Rectal smooth muscle tissue (tissue), 1 donor: ENCODE results near the gene KRTAP10-3.
"Not testable (repeated sequence)": the region's sequence is repeated elsewhere in the genome, so short reads cannot be mapped to it uniquely, and the experiment has no call there.

Experiments
- H3K27ac ChIP-seq: one replicate; pipeline ENCODE4 v1.7.0; 2013; ENCODE audit warnings: low read depth, low read length, inconsistent platforms
- H3K27me3 ChIP-seq: one replicate; pipeline ENCODE4 v1.7.0; 2013; ENCODE audit warnings: low read length; ENCODE audit not compliant: control insufficient read depth, insufficient read depth
- H3K36me3 ChIP-seq: one replicate; pipeline ENCODE4 v1.7.0; 2013; ENCODE audit warnings: low read length; ENCODE audit not compliant: control insufficient read depth, insufficient read depth
- H3K4me1 ChIP-seq: one replicate; pipeline ENCODE4 v1.7.0; 2013; ENCODE audit warnings: low read length; ENCODE audit not compliant: control insufficient read depth, insufficient read depth
- H3K4me3 ChIP-seq: one replicate; pipeline ENCODE4 v1.7.0; 2013; ENCODE audit warnings: low read length
- H3K9ac ChIP-seq: one replicate; pipeline ENCODE4 v1.7.0; 2013; ENCODE audit warnings: low read length

Gene KRTAP10-3

DNA sequence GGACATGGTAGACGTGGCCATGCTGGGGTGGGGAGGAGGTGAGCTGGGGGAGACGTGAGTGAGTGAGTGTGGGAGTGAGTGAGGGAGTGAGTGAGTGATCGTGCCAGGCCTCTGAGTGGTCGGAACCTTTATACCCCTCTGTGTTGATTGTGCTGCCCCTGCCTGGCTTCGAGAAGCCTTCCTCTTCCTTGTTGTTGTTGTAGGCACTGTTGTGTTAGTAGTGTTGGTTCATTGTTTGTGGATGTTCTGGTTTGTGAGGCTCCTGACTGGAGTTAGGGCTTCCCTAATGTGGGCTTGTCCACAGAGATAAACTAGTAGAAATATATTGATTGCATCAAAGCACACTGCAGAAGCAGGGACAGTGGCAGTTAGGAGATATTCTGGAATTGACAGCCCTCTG, at the start of gene KRTAP10-3:
Gene KRTAP10-3, minus strand, starts transcription at position 101 of the 400 bp plus-strand sequence. Its CDS starts 80 bp downstream, at position 21.
- Histone ChIP-seq H3K27ac (no peak within 1 kb of the TSS), H3K9ac (no peak within 1 kb of the TSS), H3K27me3 (peaks cover 5% of the 10 kb centered on the region), H3K4me3 (no peak within 1 kb of the TSS), H3K4me1 (no peaks in the 10 kb centered on the region), H3K36me3 (no peaks in the 10 kb centered on the region)

- Histone ChIP-seq H3K36me3 (no peaks in the 10 kb centered on the region), H3K9ac (no peak overlapping the region), H3K4me1 (no peaks in the 10 kb centered on the region), H3K27ac (no peak overlapping the region), H3K27me3 (no peaks in the 10 kb centered on the region), H3K4me3 (no peak overlapping the region)
Measured at GRCh38 chr21:44606495-44606894, 47.9 kb upstream of the KRTAP10-3 start.

DNA sequence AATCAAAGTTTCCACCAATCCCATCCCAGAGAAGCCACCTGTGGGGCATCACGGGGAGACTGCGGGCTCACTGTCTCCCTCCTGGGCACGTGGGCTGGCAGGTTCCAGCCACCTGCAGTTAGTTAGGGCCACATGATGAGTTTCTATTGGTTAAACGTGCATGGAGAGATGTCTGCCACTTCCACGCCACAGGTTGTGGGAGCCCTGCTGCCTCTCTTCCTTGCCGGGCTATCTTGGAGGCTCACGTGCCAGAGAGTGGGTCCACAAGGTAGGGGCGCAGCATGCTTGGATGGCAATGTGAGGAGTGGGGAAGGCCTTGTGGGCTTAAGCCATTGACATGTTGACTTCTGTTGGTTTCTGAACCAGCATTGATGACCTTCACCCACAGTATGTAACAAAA, 45.3 kb upstream of the KRTAP10-3 start:
- Histone ChIP-seq H3K4me1 (no peaks in the 10 kb centered on the region), H3K9ac (no peak overlapping the region), H3K36me3 (no peaks in the 10 kb centered on the region), H3K27me3 (peaks cover 2% of the 10 kb centered on the region), H3K4me3 (no peak overlapping the region), H3K27ac (no peak overlapping the region)

DNA sequence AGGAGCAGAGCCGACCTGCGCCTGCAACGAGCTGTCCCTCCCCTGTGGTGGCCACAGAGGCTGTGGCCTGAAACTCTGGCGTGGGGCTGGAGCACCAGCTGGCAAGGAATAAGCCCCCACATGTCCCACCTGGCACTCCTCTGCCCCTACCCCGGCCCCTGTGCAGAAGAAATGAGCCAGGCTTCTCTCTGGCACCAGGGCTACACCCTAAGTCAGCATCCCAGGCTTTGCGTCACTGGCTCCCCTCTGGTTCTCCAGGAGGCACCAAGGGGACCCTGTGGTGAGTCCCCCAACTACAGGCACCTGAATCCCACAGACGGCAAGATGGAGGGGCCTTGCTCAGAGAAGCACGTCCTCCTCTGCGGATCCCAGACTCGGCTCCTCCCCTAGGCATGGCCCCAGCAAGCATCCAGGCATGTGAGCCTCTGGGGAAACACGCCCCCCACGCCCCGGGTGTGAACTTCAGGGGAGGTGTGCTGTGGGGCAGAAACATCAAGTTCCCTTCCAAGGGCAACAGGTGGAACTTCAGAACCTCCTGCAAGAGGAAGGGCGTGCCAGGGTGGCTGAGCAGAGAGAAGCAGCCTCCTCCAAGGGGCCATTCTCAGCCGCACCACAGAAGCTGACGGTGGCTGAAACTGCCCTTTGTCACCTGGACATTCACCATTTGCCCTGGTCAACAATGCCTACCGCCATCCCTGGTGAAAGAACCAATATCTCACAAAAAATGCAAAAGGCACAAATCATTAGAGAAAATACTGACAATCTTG, 44.7 kb upstream of the KRTAP10-3 start:
- Histone ChIP-seq H3K36me3 (no peaks in the 10 kb centered on the region), H3K4me3 (no peak overlapping the region), H3K4me1 (no peaks in the 10 kb centered on the region), H3K27ac (no peak overlapping the region), H3K9ac (no peak overlapping the region), H3K27me3 (peaks cover 2% of the 10 kb centered on the region)

DNA sequence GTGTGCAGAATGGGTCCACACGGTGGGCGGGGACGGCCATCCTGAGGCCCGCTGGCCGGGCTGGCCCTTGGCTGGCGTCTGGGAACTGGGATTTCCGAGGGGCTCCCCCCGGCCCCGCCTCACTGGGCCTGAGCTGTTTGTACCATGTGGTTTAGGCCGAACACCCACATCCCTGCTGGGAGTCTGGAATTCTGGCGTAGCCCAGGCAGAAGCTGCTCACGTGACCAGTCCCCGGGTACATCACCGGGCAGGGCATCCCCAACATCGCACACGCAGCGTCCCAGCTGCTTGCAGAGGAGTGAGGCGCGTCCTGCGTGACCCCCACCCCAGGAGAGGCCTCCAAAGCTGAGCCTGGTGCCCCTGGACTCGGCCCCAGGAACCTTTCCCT, 43.9 kb upstream of the KRTAP10-3 start:
- Histone ChIP-seq H3K27me3 (peaks cover 2% of the 10 kb centered on the region), H3K4me3 (no peak overlapping the region), H3K4me1 (no peaks in the 10 kb centered on the region), H3K27ac (no peak overlapping the region), H3K9ac (no peak overlapping the region), H3K36me3 (no peaks in the 10 kb centered on the region)

GRCh38 chr21:44601596-44602462, 43.2 kb upstream of the KRTAP10-3 start:
- Histone ChIP-seq H3K4me1 (no peaks in the 10 kb centered on the region), H3K36me3 (no peaks in the 10 kb centered on the region), H3K9ac (no peak overlapping the region), H3K4me3 (no peak overlapping the region), H3K27ac (no peak overlapping the region), H3K27me3 (peaks cover 2% of the 10 kb centered on the region)

GRCh38 chr21:44601091-44601490, 42.5 kb upstream of the KRTAP10-3 start:
- H3K4me3 ChIP-seq, H3K4me1 ChIP-seq, H3K9ac ChIP-seq, H3K36me3 ChIP-seq, H3K27ac ChIP-seq, H3K27me3 ChIP-seq: not testable (repeated sequence)

GRCh38 chr21:44600118-44600978, 41.8 kb upstream of the KRTAP10-3 start, which contains the start of gene KRTAP10-7:
Gene KRTAP10-7, plus strand, starts transcription at chr21:44600597. Its CDS starts 25 bp downstream, at chr21:44600622.
- H3K4me3 ChIP-seq, H3K27ac ChIP-seq, H3K4me1 ChIP-seq, H3K27me3 ChIP-seq, H3K9ac ChIP-seq, H3K36me3 ChIP-seq: not testable (repeated sequence)

DNA sequence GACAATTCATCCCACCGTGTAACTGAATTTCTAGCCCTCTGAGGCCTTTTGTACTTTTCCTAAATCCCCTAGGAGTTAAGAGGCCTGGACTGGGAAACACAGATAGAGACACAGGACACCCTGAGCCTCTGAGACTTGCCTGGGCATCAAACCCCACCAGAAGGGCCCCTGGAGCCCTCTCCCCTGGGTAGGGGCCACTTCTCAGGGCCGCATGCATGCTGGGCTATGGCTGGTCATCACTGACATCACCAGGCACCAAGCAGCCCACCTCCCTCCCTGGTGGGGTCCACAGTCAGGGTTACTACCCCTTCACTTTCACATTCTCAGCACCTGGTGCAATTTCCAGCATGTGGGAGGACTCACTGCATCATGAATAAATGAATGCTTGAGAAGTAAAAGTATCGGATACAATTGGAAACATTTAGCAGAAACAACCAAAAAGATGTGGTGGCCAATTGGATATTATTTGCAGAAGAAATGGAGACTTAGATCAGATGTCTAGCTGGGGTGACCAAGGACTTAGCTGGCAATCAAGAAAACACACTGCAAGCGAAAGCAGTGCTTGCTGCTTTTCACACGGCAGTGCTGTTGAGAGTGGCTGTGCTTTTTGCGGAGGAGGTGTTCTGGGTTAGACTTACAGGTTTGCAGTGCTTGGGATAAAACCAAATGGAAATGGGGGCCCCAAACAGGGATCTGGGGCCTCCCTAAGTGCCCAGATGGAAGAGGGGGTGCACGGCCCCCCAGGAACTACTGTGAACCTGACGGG, 40.9 kb upstream of the KRTAP10-3 start:
- Histone ChIP-seq H3K4me1 (no peaks in the 10 kb centered on the region), H3K4me3 (no peak overlapping the region), H3K27ac (no peak overlapping the region), H3K27me3 (peaks cover 2% of the 10 kb centered on the region), H3K36me3 (no peaks in the 10 kb centered on the region), H3K9ac (no peak overlapping the region)

DNA sequence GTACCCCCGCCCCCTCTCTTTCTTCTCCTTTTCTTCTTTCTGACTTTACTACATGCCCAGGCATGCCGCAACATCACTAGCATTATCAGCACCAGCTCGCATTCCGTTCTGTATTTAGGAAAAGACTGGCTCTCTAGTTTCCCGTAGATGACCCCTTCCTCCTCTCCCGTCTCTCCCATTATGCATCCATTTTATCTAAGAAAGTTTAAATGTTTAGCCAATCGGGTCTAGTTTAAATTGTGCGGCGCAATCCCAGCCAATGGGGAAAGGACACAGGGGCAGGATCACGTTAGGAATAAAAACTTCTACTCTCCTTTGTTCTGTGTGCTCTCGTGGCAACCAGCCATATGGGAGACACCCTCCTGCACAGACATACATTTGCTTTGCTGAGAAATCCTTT, 39.5 kb upstream of the KRTAP10-3 start:
- Histone ChIP-seq H3K27me3 (peaks cover 2% of the 10 kb centered on the region), H3K4me3 (no peak overlapping the region), H3K36me3 (no peaks in the 10 kb centered on the region), H3K4me1 (no peaks in the 10 kb centered on the region), H3K27ac (no peak overlapping the region), H3K9ac (no peak overlapping the region)

- no peaks in the 10 kb centered on the region for H3K36me3 ChIP-seq
Measured at GRCh38 chr21:44596068-44596725, 37.6 kb upstream of the KRTAP10-3 start.

More at GRCh38 chr21:44596068-44596725, 37.6 kb upstream of the KRTAP10-3 start:
- peaks cover 2% of the 10 kb centered on the region for H3K27me3 ChIP-seq
- no peak overlapping the region for H3K9ac ChIP-seq
- no peak overlapping the region for H3K27ac ChIP-seq
- H3K4me3 ChIP-seq = no peak overlapping the region
- H3K4me1 ChIP-seq = no peaks in the 10 kb centered on the region
